GM13976 (cell line): ENCODE results near the gene JSRP1.

Experiments used
- DNase-seq: peaks from one replicate; pipeline ENCODE4 v3.0.0; 2012; ENCODE audit warnings: low spot score
- in situ Hi-C: fragments of 300-500 bp; cut with MboI; formaldehyde crosslinking; loops from one replicate; pipeline ENCODE4 v1.12.0; 2022; ENCODE audit warnings: low sequenced_read_pairs, mixed read lengths, inconsistent platforms; ENCODE audit not compliant: unreplicated experiment
- TF ChIP-seq, protein P1 (sequence below): IDR thresholded peaks from 2 replicates; pipeline ENCODE4 v1.5.1; 2012; ENCODE audit warnings: borderline replicate concordance, mild to moderate bottlenecking; ENCODE audit not compliant: insufficient read depth; ENCODE audit errors: extremely low read depth, missing control alignments, control extremely low read depth

The JSRP1 gene

GRCh38 chr19:2269244-2270156 is 13.3 kb upstream of the JSRP1 start:
- in situ Hi-C loops, result no loop called here
- TF ChIP-seq, protein P1, sequence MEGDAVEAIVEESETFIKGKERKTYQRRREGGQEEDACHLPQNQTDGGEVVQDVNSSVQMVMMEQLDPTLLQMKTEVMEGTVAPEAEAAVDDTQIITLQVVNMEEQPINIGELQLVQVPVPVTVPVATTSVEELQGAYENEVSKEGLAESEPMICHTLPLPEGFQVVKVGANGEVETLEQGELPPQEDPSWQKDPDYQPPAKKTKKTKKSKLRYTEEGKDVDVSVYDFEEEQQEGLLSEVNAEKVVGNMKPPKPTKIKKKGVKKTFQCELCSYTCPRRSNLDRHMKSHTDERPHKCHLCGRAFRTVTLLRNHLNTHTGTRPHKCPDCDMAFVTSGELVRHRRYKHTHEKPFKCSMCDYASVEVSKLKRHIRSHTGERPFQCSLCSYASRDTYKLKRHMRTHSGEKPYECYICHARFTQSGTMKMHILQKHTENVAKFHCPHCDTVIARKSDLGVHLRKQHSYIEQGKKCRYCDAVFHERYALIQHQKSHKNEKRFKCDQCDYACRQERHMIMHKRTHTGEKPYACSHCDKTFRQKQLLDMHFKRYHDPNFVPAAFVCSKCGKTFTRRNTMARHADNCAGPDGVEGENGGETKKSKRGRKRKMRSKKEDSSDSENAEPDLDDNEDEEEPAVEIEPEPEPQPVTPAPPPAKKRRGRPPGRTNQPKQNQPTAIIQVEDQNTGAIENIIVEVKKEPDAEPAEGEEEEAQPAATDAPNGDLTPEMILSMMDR, result no peak
- DNase-seq, result peak; percentile 100

- TF ChIP-seq, protein P1, result no peak
- in situ Hi-C loops, result no loop called here
Measured at GRCh38 chr19:2268861-2269243, 12.6 kb upstream of the JSRP1 start.

GRCh38 chr19:2268480-2268830 is 12.2 kb upstream of the JSRP1 start:
- no peak for DNase-seq
- in situ Hi-C loops, result no loop called here
- TF ChIP-seq, protein P1, result no peak

More at GRCh38 chr19:2268861-2269243, 12.6 kb upstream of the JSRP1 start:
- no peak for DNase-seq

DNA sequence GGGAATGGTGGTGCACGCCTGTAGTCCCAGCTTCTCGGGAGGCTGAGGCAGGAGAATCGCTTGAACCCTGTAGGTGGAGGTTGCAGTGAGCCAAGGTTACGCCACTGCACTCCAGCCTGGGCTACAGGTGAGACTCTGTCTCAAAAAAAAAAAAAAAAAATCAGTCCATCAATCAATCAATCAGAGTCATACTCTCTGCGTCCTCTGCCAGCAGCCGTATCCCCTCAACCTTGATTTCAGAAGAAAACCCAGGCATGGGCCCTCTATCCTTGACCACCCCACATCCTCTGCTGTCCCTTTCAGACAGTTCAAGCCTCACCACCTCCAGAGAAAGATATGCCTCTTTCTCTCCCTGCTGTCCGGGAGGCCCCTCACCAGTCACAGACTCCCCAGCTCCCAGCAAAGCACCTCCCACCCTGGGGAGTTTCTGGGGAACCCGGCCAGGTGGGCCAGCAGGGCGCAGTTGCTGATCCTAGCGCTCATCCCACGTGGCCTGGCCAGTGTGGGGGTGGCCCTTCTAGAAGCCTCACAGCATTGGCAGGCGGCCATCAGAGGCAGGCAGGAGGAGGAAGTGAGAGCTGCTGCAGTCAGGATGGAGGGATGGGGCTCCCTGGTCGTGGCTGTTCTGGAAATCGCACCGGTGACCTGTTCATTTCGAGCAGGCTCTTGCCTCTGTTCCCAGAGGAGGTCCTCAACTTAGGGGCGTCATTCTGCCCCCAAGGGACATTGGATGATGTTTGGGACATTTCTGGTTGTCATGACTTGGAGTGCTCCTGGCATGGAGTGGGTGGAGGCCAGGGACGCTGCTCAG is 10.2 kb upstream of the JSRP1 start:
- in situ Hi-C loops, result no loop called here
- DNase-seq, result peak; percentile 78
- TF ChIP-seq, protein P1, result no peak

GRCh38 chr19:2261438-2262172 is 5.4 kb upstream of the JSRP1 start:
- TF ChIP-seq, protein P1, result peak; percentile 61
- in situ Hi-C loops, result no loop called here
- no peak for DNase-seq

DNA sequence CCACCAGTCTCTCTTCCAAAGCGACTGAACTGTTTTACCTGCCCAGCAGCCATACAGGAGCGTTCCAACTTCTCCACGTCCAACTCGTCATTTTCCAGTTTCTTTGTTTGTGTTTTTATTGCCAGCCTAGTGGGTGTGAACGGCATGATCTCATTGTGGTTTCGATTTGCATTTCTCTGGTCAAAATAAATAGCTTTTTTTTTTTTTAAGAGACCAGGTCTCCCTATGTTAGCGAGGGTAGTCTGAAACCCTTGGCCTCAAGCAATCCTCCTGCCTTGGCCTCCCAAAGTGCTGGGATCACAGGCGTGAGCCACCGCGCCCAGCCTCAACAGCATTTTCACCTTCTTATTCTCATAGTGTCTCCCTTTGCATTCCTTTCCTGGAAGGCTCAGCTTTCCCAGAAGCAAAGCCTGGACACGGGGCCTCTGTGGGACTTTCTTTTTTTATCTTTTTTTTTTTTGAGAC is 4.2 kb upstream of the JSRP1 start:
- no peak for DNase-seq
- in situ Hi-C loops, result no loop called here
- TF ChIP-seq, protein P1, result no peak
